NCI-H2196 (cell line): ENCODE results near the gene CACNG4.

Experiments
- DNase-seq: peaks from one replicate; lab custom pipeline; 2025; ENCODE audit not compliant: unreplicated experiment; lab: John Stamatoyannopoulos, UW

The CACNG4 gene

DNA sequence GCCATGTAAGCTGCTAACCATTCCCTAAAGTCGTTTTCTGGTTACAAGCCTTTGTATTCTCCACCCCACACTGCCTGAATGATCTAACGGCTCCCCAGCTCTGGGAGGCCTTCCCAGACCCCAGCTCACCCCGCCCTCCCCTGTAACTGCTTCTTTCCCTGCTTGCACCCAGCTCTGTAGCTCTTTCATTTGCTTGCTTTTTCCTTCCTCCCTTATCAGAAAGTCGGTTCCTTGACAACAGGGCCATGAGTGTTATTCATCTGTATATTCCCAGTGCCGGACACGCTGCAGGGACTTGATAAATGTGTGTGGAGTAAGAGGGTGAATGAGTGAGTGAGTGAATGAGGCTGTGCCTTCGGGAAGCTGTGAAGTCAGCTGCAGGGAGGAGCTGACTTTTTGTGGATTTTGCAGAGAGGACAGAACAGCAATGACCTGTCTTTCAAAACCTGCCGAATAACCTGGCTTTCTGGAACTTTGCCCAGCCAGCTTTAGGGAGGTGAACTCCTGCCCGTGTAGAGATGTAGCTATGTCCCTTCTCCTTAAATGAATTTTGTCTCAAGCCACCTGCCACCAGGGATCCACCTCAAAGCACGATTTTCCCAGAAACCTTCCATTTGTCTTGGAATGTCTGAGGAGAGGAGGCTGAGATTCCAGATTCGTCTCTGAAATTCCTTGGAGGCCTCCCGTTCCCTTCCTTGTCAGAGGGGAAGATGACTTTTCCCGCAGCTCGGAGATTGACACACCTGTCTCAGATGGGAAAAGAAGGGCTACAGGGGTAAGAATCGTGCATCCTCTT is 20.0 kb upstream of the CACNG4 start:
- no peak for DNase-seq

DNA sequence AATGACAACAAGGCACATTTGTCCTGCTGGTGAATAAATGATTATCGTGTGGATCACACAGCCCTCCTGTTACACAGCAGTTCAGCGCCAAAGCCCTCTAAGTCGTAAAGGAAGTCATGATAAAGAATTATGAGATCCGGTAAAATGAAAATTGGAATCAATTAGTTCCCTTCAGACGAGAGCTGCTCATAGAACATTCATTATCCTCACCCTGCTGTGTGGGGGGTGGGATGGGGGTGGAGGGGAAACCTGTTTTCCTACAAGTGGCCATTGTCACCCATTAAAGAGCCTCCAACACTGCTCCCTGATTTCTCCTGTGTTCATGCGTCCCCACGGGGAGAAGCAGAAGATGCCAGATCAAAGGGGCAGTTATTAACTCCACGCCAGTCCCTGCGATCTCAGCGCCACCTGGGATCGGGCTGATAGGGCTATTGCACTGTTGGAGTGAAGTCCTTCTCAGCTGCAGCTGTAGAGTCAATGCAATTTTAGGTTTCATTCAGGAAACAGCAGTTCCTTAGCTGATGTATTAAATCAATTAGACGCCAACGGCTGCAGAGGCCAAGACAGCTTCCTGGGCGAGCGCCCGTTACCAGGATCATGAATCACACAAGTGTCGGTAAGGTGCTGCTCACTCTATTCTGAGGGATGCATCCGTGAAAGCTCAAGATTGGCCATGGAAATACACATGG is 19.2 kb upstream of the CACNG4 start:
- no peak for DNase-seq

DNA sequence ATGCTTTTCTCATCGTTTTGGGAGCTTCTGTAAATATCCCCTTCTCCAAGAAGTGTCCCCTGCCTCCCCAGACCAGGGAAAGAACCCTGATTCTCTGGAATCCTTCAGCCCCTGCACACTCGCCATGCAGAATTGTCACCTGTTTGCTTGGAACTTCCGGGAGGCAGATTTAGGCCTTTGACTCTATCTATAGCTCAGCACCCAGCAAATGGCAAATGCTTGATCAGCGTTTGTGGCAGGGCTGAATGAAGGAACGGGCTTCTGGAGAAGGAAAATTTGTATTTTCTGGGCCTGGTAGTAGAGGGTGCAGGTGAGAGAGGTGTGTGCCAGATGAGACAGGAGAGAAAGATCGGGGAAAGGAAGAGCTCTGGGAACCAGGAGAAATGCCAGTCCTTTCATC is 18.3 kb upstream of the CACNG4 start:
- DNase-seq = no peak

DNA sequence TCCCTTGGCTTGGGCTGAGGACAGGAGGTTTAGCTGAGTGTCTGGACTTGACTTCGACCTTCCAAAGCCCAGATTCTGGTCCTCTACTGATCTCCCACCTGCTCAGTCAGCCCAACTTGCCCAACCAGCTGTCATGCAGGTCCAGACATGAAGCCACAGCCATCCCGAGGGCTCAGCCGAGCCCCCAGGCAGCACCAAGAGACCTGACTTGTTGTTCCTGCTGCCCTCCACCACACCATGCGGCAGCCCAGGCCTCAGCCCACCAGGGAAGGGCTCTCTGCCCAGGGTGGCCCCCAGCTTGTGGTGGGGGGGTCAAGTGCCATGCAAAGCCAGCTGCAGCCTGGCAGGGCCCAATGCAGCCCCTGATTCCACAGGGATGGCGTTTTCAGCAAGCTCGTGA is 17.2 kb upstream of the CACNG4 start:
- no peak for DNase-seq

DNA sequence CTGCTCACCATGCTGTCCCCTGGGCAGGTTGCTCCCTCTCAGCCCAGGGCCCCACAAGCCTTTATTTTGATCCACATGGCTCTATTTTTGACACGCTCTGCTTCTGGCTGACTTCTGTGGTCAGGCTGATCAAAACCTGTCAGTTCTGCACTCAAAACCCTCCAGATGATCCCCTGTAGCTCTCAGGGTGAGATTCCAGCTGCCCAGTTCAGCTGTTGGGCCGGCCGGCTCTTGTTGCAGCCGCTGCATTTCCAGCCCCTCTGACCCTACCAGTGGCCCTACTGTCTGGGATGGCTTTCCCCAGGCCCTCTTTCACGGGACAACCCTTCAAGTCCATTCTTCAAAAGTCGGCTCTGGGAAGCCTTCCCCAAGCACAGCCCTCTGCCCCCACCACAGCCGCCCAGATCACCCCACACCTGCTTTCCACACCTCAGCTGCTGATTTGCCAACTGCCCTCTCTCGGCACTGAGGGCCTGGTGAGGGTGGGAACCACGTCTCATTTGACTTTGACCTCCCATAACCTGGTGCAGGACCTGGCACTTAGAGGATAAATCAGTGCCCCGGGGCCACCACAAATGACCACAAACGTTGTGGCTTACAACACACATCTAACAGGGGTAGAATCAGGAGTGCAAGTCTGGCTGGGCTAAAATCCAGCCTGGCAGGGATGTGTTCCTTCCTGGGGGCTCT is 16.3 kb upstream of the CACNG4 start:
- no peak for DNase-seq

DNA sequence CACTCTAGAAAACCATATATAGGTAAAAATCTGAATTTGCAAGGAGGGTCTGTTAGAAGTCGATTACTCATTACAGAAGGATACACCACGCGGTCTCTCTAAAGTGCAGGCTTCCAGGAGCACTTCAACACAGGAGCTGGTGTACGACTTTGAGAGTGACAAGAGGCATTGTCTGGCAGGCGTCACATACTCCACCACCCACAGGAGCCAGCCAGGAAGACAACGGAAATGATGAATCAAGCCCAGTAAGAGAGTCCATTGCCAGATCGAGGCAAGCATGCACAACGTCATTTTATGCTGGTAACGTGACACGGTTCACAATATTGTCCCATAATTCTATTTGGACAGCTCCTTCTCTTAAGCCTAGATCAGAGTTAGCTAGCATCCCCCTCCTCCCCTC is 15.0 kb upstream of the CACNG4 start:
- no peak for DNase-seq

DNA sequence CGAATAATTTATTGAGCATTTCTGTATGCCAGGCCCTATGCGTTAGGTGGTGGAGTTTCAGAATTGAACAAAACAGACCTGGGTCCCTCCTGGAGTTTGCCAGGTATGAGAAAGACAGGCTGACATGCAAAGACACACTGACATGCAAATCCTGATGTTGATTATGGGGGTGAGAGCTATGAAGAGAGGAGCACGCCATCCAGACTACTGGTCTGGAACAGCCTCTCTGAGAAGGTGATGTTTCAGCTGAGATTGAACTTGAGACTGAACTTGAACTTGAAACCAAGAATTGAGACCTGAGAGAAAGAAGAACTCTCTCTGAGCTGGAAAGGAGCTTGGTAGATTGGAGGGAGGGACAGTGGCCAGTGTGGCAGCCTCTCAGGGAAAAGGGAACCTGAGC is 14.2 kb upstream of the CACNG4 start:
- DNase-seq = no peak

DNA sequence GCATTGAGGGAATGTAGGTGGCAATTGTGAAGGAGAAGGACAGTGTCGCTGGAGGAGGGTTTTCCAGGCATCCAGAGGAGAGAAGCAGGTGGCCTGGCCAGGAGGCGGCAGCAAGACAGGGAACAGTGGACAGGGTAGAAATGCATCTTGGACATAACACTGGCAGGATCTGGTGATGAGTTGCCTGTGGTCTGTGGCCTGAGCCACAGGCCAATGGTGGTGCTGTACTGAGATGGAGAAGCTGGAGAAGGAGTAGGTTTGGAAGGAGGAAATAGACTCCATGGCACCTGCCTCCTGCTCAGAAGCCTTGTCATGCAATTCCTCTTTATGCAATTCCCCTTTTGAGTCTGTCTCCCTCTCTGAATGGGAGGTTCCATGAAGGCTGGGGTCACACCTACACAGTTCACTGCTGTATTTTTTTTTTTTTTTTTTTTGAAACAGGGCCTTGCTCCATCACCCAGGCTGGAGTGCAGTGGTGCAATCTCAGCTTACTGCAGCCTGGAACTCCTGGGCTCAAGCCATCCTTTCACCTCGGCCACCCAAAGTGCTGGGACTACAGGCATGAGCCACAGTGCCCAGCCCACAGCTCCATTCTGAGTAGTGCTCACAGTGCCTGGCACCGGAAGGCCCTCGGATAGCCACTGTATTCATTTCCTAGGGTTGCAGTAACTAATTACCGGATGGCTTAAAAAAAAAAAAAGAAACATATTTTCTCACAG is 13.5 kb upstream of the CACNG4 start:
- no peak for DNase-seq

DNA sequence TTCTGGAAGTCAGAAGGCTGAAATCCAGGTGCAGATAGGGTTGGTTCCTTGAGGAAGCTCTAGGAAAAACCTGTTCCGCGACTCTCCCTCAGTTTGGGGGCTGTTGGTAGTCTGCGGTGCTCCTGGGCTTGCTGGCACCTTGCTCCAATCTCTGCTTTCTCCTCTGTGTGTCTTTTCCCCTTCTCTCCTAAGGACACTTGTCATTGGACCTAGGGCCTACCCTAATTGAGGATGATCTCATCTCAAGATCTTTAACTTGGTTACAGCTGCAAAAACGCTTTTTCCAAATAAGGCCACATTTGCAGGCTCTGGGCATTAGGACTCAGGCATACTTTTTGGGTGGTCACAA is 12.9 kb upstream of the CACNG4 start:
- no peak for DNase-seq

DNA sequence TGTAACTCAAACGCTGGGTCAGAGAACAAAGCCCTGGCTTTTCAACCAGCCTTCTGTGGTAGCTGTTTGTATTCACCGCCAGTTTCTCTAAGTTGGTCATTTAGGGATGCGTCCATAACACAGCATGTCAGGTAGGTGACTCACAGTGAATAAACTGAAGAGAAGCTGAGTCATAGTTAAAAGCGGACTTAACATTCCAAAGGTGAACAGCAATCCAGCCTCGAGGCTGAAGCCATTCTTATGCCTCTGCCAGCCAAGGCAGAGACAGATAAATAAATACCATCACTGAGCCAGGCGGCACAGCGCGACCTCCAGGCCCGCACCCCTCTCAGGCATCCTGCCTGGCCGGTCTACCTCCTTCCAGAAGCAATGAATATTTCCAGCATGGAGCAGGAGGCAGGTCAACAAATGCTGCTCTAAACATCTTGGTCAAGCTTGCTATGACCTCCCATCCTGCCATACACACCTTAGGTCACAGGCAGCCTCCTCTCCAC is 12.4 kb upstream of the CACNG4 start:
- peak; percentile 34 for DNase-seq

DNA sequence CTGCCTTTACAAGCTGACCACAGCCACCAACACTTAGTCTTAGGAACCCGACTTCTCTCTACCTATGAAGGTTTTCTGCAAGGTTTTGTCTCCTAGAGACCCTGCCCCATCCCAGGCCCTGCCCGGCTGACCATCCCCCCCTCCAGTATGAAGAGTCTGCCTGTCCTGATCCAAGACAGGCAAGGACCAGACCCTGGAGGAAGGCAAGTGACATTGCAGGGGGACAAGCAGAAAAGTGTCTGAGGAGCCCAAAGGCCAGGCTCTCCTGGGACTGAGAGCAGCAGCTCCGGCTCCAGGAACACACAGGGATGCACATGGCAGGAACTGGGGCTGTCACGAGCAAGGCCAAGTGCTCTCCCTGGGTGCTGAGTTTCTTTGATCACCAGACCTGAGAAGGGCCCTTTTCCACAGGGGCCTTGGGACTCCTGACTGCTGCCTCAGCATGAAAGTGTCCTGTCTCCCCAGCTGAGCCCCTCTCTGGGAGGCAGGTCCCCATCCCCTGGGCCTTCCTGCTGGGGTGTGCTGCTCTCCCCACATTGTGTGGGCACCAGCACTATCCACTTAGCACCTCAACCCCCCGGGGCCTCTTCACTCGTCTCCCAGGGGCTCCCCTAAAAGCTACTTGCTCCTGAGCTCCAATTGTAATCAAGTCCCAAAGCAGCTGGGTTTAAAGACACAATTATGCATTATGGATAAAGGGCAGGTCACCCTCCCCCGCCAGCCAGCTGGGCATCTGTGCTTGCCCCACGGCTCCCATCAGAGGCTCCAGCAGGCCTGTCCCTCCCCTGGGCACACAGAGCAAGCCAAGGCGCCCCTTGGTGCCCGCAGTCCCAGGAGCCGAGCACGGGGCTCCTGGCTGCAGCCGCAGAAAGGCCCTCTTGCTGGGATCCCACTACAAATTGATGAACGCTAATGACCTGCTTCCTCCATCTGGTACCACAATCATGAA is 11.6 kb upstream of the CACNG4 start:
- DNase-seq = no peak

DNA sequence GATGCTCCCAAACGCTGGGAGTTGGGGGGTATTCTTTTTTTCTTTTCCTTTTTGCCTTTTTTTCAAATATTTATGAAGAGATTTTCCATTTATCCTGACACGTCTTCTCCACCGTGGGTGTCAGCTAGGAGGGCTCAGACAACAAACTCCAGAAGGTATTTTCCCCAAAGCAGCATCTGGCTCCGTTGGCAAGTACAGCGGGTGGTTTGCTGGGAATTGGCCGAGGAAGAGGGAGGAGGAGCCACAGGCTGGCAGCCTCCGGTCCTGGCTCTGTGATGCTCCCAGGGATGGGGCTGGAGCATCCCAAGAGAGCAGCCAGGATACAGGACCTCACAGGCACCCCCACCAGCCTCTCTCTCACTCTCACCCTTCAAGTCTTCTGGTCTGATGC is 10.9 kb upstream of the CACNG4 start:
- DNase-seq = no peak

DNA sequence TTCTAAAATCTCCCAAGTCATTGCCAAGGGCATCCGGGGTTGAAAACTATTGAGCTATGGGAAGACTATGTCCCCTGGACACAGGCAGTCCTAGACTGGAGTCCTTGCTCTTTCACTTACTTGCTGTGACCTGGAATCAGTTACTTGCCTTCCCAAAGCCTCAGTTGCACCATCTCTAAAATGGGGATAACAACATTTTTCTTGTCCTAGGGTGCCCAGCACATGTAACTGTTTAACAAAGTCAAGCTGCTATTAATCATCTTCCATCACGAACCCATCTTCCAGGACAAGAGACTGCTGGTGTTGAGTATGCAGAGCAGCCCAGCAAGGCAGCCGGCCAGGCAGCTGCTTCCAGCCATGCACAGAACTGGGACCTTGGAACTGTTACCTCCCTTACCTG is 9.9 kb upstream of the CACNG4 start:
- DNase-seq = no peak

DNA sequence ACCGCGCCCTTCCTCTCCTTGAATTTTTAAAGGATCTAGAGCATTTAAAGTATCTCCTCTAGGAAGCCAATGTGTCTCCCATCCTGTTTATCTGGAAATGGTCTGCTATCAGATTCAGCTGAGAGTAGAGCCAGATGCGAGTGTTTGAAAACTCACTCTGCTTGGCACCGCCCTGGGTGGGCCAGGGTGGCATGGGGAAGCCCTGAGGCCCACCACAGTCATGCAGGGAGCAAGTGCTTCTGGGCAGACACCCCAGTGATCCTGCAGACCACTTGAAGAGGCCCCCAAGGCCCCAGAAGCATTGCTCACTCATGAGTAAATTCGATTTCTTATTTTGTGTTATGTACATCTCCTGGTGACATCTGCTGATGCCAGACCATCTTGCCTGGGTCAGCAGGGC is 8.7 kb upstream of the CACNG4 start:
- no peak for DNase-seq

DNA sequence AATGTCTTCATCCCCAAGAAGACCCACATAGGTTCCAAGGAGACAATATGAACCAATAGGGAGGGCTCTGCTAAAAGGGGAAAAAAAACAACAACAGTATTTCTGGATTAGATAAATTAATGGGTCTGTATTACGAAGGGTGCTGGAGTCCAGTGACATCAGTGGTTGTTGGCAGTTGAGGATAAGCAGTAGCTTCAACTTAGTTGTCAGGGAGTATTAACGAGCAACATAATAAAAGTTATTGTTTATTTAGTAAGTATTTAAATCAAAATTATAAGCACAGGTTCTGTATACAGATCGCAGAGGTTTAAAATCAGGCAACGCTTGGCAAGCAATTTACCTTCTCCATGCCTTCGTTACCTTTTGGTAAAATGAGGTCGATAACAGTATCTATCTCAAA is 7.6 kb upstream of the CACNG4 start:
- DNase-seq = no peak

DNA sequence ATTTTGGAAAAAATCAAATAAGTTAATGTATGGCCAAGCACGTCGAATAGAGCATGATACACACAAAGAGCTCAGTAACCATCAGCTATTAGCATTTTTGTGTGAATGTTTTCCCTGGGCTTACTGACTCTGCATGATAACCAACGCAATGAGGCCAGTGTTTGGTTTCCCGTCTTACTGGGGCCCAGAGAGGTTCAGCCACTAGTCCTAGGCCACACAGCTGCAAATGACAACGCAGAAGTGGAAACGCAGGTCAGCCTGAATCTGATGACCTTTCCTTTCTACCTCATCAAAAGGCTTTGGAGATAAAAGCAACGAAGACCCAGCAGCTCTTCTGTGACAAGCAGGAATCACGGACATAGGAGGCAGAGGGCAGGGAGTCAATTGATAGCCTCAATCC is 7.2 kb upstream of the CACNG4 start:
- DNase-seq = no peak

DNA sequence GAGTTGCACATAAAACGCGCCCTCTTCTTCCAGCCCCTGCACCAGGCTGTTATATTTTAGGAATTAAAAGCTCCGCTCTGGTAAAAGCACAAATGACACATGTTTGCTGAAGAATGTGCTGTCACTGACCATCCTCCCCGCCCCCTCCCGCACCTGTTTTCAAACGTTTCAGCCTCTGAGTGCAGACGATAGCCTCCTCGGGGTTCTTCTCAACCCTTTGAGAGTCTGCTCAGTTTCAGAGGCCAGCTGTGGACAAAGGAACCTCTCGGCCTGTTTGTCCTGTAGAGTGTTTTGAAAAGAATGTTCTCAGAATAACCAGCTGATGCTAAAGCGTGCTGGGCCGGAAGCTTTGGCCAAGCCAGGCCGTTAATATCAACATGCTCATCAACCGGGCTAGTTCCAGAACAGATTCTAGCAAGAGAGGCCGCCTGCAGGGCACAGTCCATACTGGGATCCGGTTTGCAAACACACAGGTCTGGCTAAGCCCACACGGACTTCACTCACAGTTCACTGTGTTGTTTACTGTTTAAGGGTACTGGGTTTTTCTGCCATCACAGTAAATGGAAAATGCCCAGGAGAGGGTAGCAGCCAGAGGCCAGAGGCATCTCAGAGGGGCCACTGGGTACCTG is 6.4 kb upstream of the CACNG4 start:
- no peak for DNase-seq

DNA sequence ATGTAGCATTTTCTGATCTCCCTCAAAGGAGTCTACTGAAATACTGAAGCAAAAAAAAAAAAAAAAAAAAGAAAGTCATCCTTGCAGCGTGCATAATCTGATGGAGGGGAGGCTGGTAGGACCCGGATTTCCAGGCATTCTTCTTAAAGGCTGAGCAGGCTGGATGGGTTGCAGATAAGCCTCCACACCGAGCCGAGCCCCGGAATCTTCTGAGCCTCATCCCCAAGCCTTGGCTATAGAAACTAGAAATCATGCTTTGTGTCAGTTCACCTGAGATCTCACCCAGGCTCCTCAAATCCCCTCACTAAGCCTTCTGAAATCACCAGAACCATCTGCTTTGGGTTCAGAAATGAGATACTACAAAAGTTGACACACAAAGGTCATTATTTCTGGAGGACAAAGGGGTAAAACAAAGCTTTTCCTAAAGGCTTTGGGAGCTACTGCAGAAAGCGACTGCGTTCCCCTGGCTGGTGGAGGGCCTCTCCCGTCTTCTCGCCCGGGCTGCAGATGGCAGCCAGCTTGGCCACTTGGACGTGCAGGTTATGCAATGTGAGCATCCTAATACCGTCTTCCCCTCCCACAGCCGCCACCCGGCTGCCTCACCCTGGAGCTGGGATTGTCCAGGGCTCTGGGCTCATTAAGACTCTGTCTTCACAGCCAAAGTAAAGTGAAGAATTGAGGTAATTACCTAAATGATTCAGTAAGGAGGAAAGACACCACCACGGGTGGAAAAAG is 4.7 kb upstream of the CACNG4 start:
- no peak for DNase-seq

DNA sequence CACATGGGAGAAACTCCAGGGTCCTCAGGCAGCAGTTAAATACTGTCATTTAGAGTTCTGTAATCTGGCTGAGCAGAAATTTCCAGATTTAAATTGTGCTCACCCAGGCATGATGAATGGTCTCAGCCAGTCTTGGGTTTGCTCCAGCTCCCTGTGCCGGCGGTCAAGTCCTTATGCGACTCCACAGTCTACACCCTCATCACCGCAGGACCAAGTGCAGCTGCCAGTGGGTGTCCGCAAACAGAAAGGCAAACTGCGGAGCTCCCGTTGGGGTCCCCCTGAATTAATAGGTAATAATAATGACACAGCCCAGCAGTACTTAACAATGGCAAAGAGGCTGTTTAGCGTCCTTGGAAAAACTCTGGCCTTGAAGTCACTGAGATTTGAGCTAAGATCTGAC is 3.9 kb upstream of the CACNG4 start:
- DNase-seq = no peak
